ENCODE data around the gene ZFTA.

GRCh38 chr11:63816732-63817131 is 48.2 kb upstream of the ZFTA start:
- TF ChIP-seq FOXM1 (IDR thresholded peaks at IDR 0.05; ENCODE audit: borderline replicate concordance), result no peak
- no peak for TF ChIP-seq SUZ12 (IDR thresholded peaks at IDR 0.05)
- no peak for TF ChIP-seq BHLHE40 (IDR thresholded peaks at IDR 0.05; ENCODE audit: borderline replicate concordance)
- TF ChIP-seq HDGF (IDR thresholded peaks at IDR 0.05; ENCODE audit: borderline replicate concordance), result no peak
- no peak for TF ChIP-seq CTBP1 (IDR thresholded peaks at IDR 0.05; ENCODE audit: borderline replicate concordance)
- TF ChIP-seq SP1 (IDR thresholded peaks at IDR 0.05), result no peak
- no peak for TF ChIP-seq FOXA1 (IDR thresholded peaks at IDR 0.05)
- no peak for TF ChIP-seq L3MBTL2 (conservative IDR thresholded peaks at IDR 0.05)
- no peak for TF ChIP-seq FOXK2 (IDR thresholded peaks at IDR 0.05)
- no peak for TF ChIP-seq TARDBP (IDR thresholded peaks at IDR 0.05)
- TF ChIP-seq ELF4 (IDR thresholded peaks at IDR 0.05), result no peak

Data from HEK293T (cell line).